Thymus (tissue), 11 donors: Measurements from ENCODE around the gene G0S2. TPM values are rescaled to one million over a fixed set of nuclear protein-coding genes. Genes with fewer than 3 reads are reported as not detected.

ENCODE experiments used
- DNase-seq, 9 donors: peaks; one replicate each; pipeline ENCODE4 v3.0.0-alpha.2; 2013; ENCODE audit warnings: low spot score in 9 of 9, low read depth in 6 of 9, missing footprints in 1 of 9
- H3K27ac ChIP-seq, 2 donors: one replicate each; pipeline ENCODE4 v1.5.1; 2013; ENCODE audit warnings: control low read depth in 1 of 2, low read depth in 1 of 2, low read length in 1 of 2, mild to moderate bottlenecking in 1 of 2, moderate library complexity in 1 of 2
- H3K27me3 ChIP-seq, 2 donors: one replicate each; pipeline ENCODE4 v1.5.1; 2013; ENCODE audit warnings: low read length in 1 of 2; ENCODE audit not compliant: control insufficient read depth in 2 of 2, insufficient read depth in 1 of 2
- H3K36me3 ChIP-seq, 2 donors: one replicate each; pipeline ENCODE4 v1.5.1; 2013; ENCODE audit warnings: low read length in 1 of 2, mild to moderate bottlenecking in 1 of 2, moderate library complexity in 1 of 2; ENCODE audit not compliant: control insufficient read depth in 2 of 2, insufficient read depth in 2 of 2
- H3K4me1 ChIP-seq, 2 donors: one replicate each; pipeline ENCODE4 v1.5.1; 2013; ENCODE audit warnings: low read length in 2 of 2; ENCODE audit not compliant: control insufficient read depth in 2 of 2, insufficient read depth in 2 of 2
- H3K4me3 ChIP-seq, 2 donors: one replicate each; pipeline ENCODE4 v1.5.1; 2013; ENCODE audit warnings: low read length in 2 of 2, control low read depth in 1 of 2, mild to moderate bottlenecking in 1 of 2
- H3K9me3 ChIP-seq, 2 donors: one replicate each; pipeline ENCODE4 v1.5.1; 2013; ENCODE audit warnings: low read length in 1 of 2, mild to moderate bottlenecking in 1 of 2; ENCODE audit not compliant: control insufficient read depth in 2 of 2, insufficient read depth in 1 of 2
- WGBS: extraction: QIAGEN DNeasy Blood & Tissue Kit; methylation state at CpG from one replicate; pipeline ENCODE4 v1.1.7; 2013; 5-methylcytosine and 5-hydroxymethylcytosine counted together
- polyA plus RNA-seq: library from polyadenylated mRNA; stranded (reverse); fragments of 200-250 nt; gene quantifications from one replicate; pipeline ENCODE4 v1.2.3, GENCODE V29; 2013
- total RNA-seq: library from RNA; stranded (reverse); fragments of 120-200 nt; gene quantifications from one replicate; pipeline ENCODE4 v1.2.4, GENCODE V29; 2013
- donor health status: healthy.

Gene G0S2
- total and polyA plus RNA-seq, 2 donors, result 2.8 to 23.5 TPM

DNA sequence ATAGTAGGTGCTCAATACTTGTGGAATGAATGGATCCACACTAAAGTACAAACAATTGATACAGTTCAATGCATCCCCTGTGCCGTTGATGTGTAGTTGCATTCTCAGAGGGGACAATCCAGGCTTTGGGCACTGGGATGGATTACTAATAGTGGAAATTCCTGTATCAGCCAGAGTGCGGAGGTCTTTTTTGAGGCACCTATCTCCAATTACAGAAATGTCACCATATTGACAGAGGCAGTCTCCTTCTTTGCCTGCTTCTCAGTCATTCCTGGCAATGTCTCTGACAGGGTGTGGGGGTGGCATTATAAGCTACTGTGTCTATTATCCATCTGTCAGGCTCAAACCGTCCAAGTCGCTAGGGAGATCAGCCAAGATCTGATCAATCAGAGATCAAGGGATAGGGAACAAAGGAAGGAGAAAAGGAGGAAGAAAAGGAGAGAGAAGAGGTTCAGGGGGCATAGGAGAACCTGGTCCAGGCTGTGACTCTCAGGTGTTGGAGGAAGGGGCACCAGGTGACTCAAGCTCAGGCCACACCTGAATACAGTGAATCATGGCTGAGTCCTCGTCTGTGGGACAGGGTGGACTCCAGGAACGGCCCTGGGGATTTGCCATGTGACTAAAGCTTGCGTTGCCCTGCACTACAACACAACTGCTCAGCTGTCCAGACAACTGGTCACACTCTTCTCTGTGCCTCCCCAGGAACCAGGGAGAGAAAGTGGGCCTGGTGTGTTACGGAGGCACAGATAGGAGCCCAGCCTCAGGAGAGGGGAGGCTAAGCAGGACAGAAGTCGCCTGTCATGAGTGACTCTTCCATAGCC lies 19.6 kb upstream of the G0S2 start:
- H3K36me3 ChIP-seq, result no peaks in the 10 kb centered on the region
- DNase-seq, result no peak
- no peak overlapping the region for H3K4me3 ChIP-seq
- 95% methylated on average over 9 of the region's 9 CpGs for WGBS
- no peaks in the 10 kb centered on the region for H3K9me3 ChIP-seq
- H3K27me3 ChIP-seq, result peaks cover 0 to 7% of the 10 kb centered on the region in 2 donors
- peaks cover 0 to 13% of the 10 kb centered on the region in 2 donors for H3K4me1 ChIP-seq
- no peak overlapping the region for H3K27ac ChIP-seq

DNA sequence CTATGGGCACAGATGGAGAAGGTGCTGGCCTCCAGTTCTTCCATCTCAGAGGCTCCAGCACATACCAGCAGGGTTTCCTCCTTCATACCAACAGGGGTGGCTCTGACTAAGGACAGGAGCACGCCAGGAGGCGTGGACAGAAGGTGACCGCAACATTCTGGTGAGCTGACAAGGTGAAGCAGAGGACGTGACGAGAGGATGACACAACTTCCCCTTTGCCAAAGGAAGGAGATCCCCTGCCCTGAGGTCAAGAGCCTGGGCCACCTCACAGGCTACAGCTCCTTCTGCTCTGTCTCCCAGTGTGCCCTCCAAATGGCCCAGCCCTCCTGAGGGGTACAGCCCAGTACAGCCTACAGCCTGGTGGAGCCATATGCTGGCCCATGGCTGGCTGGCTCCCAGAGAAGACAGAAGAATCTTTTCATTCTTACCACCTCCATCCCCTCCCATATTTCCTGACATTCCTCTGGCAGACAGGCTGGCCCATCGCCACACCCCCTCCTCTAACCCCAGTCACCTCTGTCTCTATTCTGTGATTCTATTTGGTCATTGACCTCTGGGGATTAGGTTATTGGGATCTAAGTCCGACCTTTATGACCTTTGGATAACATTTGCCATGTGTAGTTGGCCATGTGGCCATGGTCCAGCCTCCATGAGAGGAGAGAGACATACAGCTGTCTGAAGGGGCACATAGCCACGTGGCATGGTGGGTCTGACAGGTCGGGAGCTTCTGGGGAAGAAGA lies 17.9 kb upstream of the G0S2 start:
- H3K9me3 ChIP-seq, result no peaks in the 10 kb centered on the region
- peaks cover 0 to 7% of the 10 kb centered on the region in 2 donors for H3K27me3 ChIP-seq
- DNase-seq, result no peak
- H3K4me3 ChIP-seq, result no peak overlapping the region
- no peak overlapping the region for H3K27ac ChIP-seq
- no peaks in the 10 kb centered on the region for H3K36me3 ChIP-seq
- H3K4me1 ChIP-seq, result peaks cover 0 to 8% of the 10 kb centered on the region in 2 donors
- WGBS, result 77% methylated on average over 9 of the region's 9 CpGs

DNA sequence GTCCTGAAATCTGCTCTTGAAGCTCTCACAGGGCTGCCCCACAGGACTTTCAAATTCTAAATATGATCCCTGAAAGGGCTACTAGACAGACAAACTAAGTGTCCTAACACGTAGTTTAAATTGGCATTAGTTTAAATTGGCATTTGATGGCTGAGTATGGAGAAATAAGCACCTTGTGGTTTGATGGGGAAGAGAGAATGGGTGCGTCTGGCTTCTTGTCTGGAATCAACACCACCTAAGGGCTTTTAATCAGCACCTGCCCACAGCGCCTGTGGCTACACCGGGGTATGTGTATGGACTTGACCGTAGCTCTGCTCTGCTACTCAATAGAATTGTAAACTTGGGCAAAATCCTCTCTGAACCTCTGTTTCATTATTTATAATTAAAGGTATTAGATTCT lies 17.3 kb upstream of the G0S2 start:
- Histone ChIP-seq H3K9me3 (no peaks in the 10 kb centered on the region), H3K27ac (no peak overlapping the region), H3K27me3 (peaks cover 0 to 7% of the 10 kb centered on the region in 2 donors), H3K4me1 (peaks cover 0 to 8% of the 10 kb centered on the region in 2 donors), H3K4me3 (no peak overlapping the region), H3K36me3 (no peaks in the 10 kb centered on the region)
- WGBS, result 74% methylated on average over 5 of the region's 5 CpGs
- DNase-seq, result no peak

- Histone ChIP-seq H3K9me3 (no peaks in the 10 kb centered on the region), H3K36me3 (no peaks in the 10 kb centered on the region), H3K4me3 (no peak overlapping the region), H3K4me1 (no peaks in the 10 kb centered on the region), H3K27me3 (peaks cover 0 to 7% of the 10 kb centered on the region in 2 donors), H3K27ac (no peak overlapping the region)
- DNase-seq, result no peak
- 8% methylated on average over 5 of the region's 5 CpGs for WGBS
Observed at GRCh38 chr1:209659909-209660308, 15.3 kb upstream of the G0S2 start.

DNA sequence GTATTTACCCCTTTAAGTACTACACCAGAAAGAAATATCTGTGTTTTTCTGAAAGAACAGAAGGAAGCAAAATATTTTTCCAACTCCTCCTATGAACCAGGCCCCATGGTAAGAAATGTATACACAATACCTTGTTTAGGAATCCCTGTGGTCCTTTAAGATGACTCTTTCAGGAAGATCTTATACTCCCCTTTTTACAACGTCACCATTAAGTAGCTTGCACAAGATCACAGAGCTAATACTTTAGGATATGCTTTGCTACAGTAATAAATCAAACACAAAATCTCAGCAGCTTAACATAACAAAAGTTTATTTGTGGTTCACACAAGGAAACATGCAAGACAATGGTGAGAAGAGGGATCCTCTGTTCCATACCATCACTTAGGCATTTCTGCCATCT lies 14.1 kb upstream of the G0S2 start:
- H3K27ac ChIP-seq, result no peak overlapping the region
- WGBS, result 66% methylated on average over 1 of the region's 1 CpG
- no peaks in the 10 kb centered on the region for H3K9me3 ChIP-seq
- no peaks in the 10 kb centered on the region for H3K36me3 ChIP-seq
- no peaks in the 10 kb centered on the region for H3K4me1 ChIP-seq
- no peak for DNase-seq
- H3K27me3 ChIP-seq, result peaks cover 0 to 7% of the 10 kb centered on the region in 2 donors
- H3K4me3 ChIP-seq, result no peak overlapping the region

DNA sequence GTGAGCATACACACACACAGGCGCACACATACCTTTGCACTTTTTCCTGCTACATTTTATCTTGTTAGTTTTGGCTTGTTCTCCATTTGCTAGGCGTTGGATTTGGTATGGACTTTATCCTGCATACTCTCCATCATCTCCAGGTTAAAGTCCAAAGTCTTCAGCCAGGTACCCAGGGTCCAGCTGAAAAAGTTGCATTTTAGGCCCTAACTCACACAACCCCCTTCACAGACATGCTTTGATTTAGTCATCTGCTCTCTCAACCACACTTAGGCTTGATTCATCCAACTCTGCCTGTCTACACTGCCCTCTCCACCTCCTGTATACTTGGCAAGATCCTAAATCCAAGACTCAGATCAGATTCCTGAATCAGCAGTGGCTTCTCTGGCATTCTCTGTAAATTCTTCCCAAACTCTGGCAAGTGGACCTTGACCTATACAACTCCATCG lies 12.3 kb upstream of the G0S2 start:
- no peak for DNase-seq
- Histone ChIP-seq H3K27ac (no peak overlapping the region), H3K27me3 (peaks cover 0 to 10% of the 10 kb centered on the region in 2 donors), H3K4me3 (no peak overlapping the region), H3K4me1 (no peaks in the 10 kb centered on the region), H3K9me3 (no peaks in the 10 kb centered on the region), H3K36me3 (no peaks in the 10 kb centered on the region)
- WGBS, result 97% methylated on average over 3 of the region's 3 CpGs

GRCh38 chr1:209667103-209667502 lies 8.1 kb upstream of the G0S2 start:
- 94% methylated on average over 1 of the region's 1 CpG for WGBS
- no peak for DNase-seq
- no peak overlapping the region for H3K27ac ChIP-seq
- no peaks in the 10 kb centered on the region for H3K9me3 ChIP-seq
- no peak overlapping the region for H3K4me3 ChIP-seq
- no peaks in the 10 kb centered on the region for H3K4me1 ChIP-seq
- H3K27me3 ChIP-seq, result peaks cover 0 to 3% of the 10 kb centered on the region in 2 donors
- H3K36me3 ChIP-seq, result no peaks in the 10 kb centered on the region

GRCh38 chr1:209667708-209668107 lies 7.5 kb upstream of the G0S2 start:
- Histone ChIP-seq H3K9me3 (no peaks in the 10 kb centered on the region), H3K4me3 (no peak overlapping the region), H3K27ac (no peak overlapping the region), H3K4me1 (no peaks in the 10 kb centered on the region), H3K36me3 (no peaks in the 10 kb centered on the region), H3K27me3 (peaks cover 0 to 4% of the 10 kb centered on the region in 2 donors)
- DNase-seq, result no peak
- WGBS, result 92% methylated on average over 4 of the region's 4 CpGs

GRCh38 chr1:209670441-209671082 lies 4.7 kb upstream of the G0S2 start:
- Histone ChIP-seq H3K4me1 (no peaks in the 10 kb centered on the region), H3K27ac (no peak overlapping the region), H3K36me3 (no peaks in the 10 kb centered on the region), H3K4me3 (no peak overlapping the region), H3K27me3 (peaks cover 16 to 33% of the 10 kb centered on the region in 2 donors), H3K9me3 (peaks cover 0 to 1% of the 10 kb centered on the region in 2 donors)
- 91% methylated on average over 1 of the region's 1 CpG for WGBS
- no peak for DNase-seq
